ELF-1 (cell line): ENCODE data around the gene PPARG.

Experiments
- DNase-seq: peaks from one replicate; pipeline ENCODE4 v3.0.0-alpha.2; 2016; ENCODE audit warnings: low read depth, low spot score

Gene PPARG

GRCh38 chr3:12479919-12480427 is 191.1 kb downstream of the PPARG start:
- DNase-seq: peak; percentile 69

DNA sequence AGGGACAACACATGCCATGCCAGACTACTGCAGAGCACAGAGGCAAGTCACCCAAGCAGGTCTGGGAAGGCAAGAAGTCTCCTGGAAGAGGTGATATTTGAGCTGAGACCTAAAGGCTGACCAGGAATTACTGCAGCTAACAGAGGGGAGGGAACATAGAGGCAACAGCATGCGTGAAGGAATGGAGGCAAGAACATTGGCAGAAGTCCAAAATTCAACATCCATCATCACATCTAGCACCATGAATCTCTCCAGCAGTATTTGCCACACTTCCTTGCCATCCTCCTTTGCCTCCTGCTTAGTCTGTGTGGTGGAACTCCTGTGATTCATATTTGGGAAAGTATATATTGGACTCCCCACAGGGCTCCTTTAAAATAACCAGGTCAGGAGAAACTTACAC is 194.5 kb downstream of the PPARG start:
- no peak for DNase-seq

DNA sequence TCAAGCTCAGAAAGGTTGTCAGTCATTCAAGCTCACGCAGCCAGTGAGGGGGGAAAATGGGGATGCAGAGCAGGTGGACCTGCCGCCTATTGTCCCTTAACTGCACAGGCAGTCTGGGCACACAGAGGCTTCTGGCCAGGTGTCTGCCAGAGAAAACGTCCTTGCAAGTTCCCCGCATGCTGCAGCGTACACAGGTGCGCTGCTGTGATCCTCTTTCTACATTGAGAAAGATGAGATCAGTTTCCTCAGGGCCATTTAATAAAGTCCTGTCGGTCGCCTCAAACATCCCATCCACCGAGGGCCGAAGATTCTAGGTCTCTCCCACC is 195.0 kb downstream of the PPARG start:
- DNase-seq: no peak
